Astrocyte (in vitro differentiated cells and primary cell): ENCODE measurements around the gene ETV6.

Experiments used
- EZH2 ChIP-seq: IDR thresholded peaks from 2 replicates; pipeline ENCODE4 v1.6.1; 2012; ENCODE audit warnings: mild to moderate bottlenecking, low read length, inconsistent platforms; ENCODE audit not compliant: insufficient read depth
- TF ChIP-seq, protein P1 (sequence below): IDR thresholded peaks from 2 replicates; pipeline ENCODE4 v1.5.1; 2011; ENCODE audit warnings: low read depth, mild to moderate bottlenecking, inconsistent platforms, low read length, moderate library complexity; ENCODE audit not compliant: insufficient read depth

DNA sequence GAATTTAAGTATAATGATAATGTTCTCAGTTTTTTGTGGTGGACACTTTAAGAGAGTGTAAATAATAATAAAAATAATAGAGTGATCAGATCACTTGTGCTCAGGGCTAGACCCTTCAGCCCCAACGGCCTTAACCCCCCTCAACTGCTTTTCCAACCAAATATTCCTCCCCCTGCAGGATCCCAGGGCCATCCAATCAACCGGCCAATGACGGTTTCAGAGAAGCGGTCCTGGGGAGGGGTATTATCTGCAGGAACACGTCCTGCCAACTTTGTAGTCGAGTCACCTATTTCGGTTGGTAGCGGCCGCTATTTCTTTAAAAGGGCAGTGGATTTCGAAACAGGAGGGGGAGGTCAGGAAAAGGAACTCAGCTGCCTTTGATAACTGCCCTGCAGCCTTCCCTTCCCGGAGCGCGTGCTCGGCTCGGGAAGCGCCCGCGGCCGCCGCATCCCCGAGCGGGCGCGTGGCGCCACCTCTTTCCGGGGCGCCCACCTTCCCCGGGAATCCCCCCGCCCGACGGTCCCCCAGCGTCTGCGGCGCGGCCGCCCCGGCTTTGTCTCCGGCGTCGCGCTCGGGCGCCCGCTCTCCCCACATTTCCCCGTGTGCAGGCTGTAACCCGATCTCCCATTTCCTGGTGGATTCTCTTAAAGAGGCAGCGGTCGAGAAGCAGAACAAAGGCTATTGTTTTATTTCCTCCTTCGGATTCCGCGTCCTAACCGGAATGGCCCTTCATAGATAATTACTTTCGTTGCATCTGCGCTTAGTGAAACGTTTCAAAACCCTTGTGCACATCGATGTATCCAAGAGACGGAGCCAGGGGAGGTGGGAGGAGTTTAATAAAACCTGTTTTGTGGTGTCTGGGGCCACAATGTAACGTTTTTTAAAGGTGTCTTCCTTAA, 711 bp upstream of the ETV6 start:
- TF ChIP-seq, protein P1, sequence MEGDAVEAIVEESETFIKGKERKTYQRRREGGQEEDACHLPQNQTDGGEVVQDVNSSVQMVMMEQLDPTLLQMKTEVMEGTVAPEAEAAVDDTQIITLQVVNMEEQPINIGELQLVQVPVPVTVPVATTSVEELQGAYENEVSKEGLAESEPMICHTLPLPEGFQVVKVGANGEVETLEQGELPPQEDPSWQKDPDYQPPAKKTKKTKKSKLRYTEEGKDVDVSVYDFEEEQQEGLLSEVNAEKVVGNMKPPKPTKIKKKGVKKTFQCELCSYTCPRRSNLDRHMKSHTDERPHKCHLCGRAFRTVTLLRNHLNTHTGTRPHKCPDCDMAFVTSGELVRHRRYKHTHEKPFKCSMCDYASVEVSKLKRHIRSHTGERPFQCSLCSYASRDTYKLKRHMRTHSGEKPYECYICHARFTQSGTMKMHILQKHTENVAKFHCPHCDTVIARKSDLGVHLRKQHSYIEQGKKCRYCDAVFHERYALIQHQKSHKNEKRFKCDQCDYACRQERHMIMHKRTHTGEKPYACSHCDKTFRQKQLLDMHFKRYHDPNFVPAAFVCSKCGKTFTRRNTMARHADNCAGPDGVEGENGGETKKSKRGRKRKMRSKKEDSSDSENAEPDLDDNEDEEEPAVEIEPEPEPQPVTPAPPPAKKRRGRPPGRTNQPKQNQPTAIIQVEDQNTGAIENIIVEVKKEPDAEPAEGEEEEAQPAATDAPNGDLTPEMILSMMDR = no peak
- no peak for TF ChIP-seq EZH2
